HEK293 (cell line): ENCODE results near the gene PUDP.

Experiments used
- CTCF ChIA-PET: fragments of 350-600 bp; formaldehyde crosslinking; extraction: SDS; loops from one replicate; lab custom pipeline; 2021; ENCODE audit warnings: antibody characterized with exemption; lab: Yijun Ruan, JAX
- POLR2A ChIA-PET: fragments of 300-600 bp; formaldehyde crosslinking; extraction: SDS; loops from one replicate; lab custom pipeline; 2020; ENCODE audit warnings: antibody characterized with exemption, inconsistent platforms; lab: Yijun Ruan, JAX
- H3K27ac ChIP-seq: fragments of 200-500 bp; sonication (Bioruptor generic); 2 replicates; pipeline ENCODE4 v1.5.1; 2014; ENCODE audit warnings: low read depth, low read length, control low read depth, inconsistent platforms; ENCODE audit errors: extremely low read depth
- H3K36me3 ChIP-seq, 2 experiments: fragments of 200-500 bp in 1 of 2; sonication (Bioruptor generic) in 1 of 2; 1 replicate in 1 of 2; 2 replicates in 1 of 2; pipeline ENCODE4 v1.5.1; 2014 to 2017; ENCODE audit warnings: inconsistent platforms in 2 of 2, low read length in 2 of 2; ENCODE audit not compliant: control insufficient read depth in 2 of 2, insufficient read depth in 1 of 2
- H3K4me1 ChIP-seq: fragments of 200-500 bp; sonication (Bioruptor generic); 2 replicates; pipeline ENCODE4 v1.5.1; 2014; ENCODE audit warnings: mild to moderate bottlenecking, low read length, inconsistent platforms; ENCODE audit not compliant: control insufficient read depth, insufficient read depth
- H3K4me3 ChIP-seq: 2 replicates; pipeline ENCODE4 v1.5.1; 2011; ENCODE audit warnings: low read depth, mild to moderate bottlenecking, control low read depth, low read length, moderate library complexity
- H3K9me3 ChIP-seq: fragments of 200-500 bp; sonication (Bioruptor generic); 2 replicates; pipeline ENCODE4 v1.5.1; 2014; ENCODE audit warnings: low read depth, low read length, inconsistent platforms; ENCODE audit not compliant: control insufficient read depth, insufficient read depth
- GFI1B ChIP-seq: fragments of 450-650 bp; formaldehyde crosslinking; IDR thresholded peaks from 2 replicates; pipeline ENCODE4 v1.5.1; 2016; ENCODE audit warnings: missing biosample characterization, missing genetic modification characterization
- GLI2 ChIP-seq: fragments of 450-650 bp; formaldehyde crosslinking; IDR thresholded peaks from 2 replicates; pipeline ENCODE4; 2017; ENCODE audit warnings: missing biosample characterization, missing genetic modification characterization, low read depth, borderline replicate concordance
- KLF10 ChIP-seq: fragments of 450-650 bp; IDR thresholded peaks from 2 replicates; pipeline ENCODE4 v1.5.1; 2018; ENCODE audit warnings: missing biosample characterization, mild to moderate bottlenecking, missing genetic modification characterization
- MZF1 ChIP-seq: fragments of 450-650 bp; formaldehyde crosslinking; IDR thresholded peaks from 2 replicates; pipeline ENCODE4 v1.5.1; 2017; ENCODE audit warnings: missing biosample characterization, missing genetic modification characterization, borderline replicate concordance
- YY1 ChIP-seq: fragments of 450-650 bp; formaldehyde crosslinking; IDR thresholded peaks from 2 replicates; pipeline ENCODE4 v1.5.1; 2018; ENCODE audit warnings: missing biosample characterization, missing genetic modification characterization
- YY2 ChIP-seq: fragments of 450-650 bp; formaldehyde crosslinking; IDR thresholded peaks from 2 replicates; pipeline ENCODE4 v1.5.1; 2016; ENCODE audit warnings: missing biosample characterization, missing genetic modification characterization
- ZBTB6 ChIP-seq: fragments of 450-650 bp; formaldehyde crosslinking; IDR thresholded peaks from 2 replicates; pipeline ENCODE4 v1.5.1; 2017; ENCODE audit warnings: missing biosample characterization, missing genetic modification characterization
- ZEB2 ChIP-seq: fragments of 450-650 bp; formaldehyde crosslinking; IDR thresholded peaks from 2 replicates; pipeline ENCODE4 v1.5.1; 2016; ENCODE audit warnings: missing biosample characterization, missing genetic modification characterization
- ZNF155 ChIP-seq: fragments of 450-650 bp; formaldehyde crosslinking; IDR thresholded peaks from 2 replicates; pipeline ENCODE4 v1.5.1; 2016; ENCODE audit warnings: missing biosample characterization, missing genetic modification characterization
- ZNF211 ChIP-seq: fragments of 450-650 bp; formaldehyde crosslinking; IDR thresholded peaks from 2 replicates; pipeline ENCODE4 v1.5.1; 2016; ENCODE audit warnings: low read depth, missing biosample characterization, missing genetic modification characterization
- ZNF26 ChIP-seq: fragments of 450-650 bp; formaldehyde crosslinking; IDR thresholded peaks from 2 replicates; pipeline ENCODE4 v1.5.1; 2016; ENCODE audit warnings: missing biosample characterization, missing genetic modification characterization
- ZNF266 ChIP-seq: fragments of 450-650 bp; formaldehyde crosslinking; IDR thresholded peaks from 2 replicates; pipeline ENCODE4 v1.5.1; 2016; ENCODE audit warnings: missing biosample characterization, missing genetic modification characterization, low read depth
- ZNF280D ChIP-seq: fragments of 450-650 bp; formaldehyde crosslinking; IDR thresholded peaks from 2 replicates; pipeline ENCODE4 v1.5.1; 2016; ENCODE audit warnings: missing biosample characterization, missing genetic modification characterization
- ZNF404 ChIP-seq: fragments of 450-650 bp; formaldehyde crosslinking; IDR thresholded peaks from 2 replicates; pipeline ENCODE4 v1.5.1; 2017; ENCODE audit warnings: missing biosample characterization, missing genetic modification characterization
- ZNF514 ChIP-seq: fragments of 450-650 bp; formaldehyde crosslinking; IDR thresholded peaks from 2 replicates; pipeline ENCODE4 v1.5.1; 2016; ENCODE audit warnings: missing biosample characterization, missing genetic modification characterization
- ZNF518A ChIP-seq: fragments of 450-650 bp; formaldehyde crosslinking; conservative IDR thresholded peaks from 2 replicates; pipeline ENCODE4 v1.5.1; 2016; ENCODE audit warnings: low read depth, missing biosample characterization, missing genetic modification characterization
- ZNF544 ChIP-seq: fragments of 450-650 bp; formaldehyde crosslinking; IDR thresholded peaks from 2 replicates; pipeline ENCODE4 v1.5.0; 2017; ENCODE audit warnings: missing biosample characterization, missing genetic modification characterization
- ZNF560 ChIP-seq: fragments of 450-650 bp; formaldehyde crosslinking; IDR thresholded peaks from 2 replicates; pipeline ENCODE4 v1.5.1; 2017; ENCODE audit warnings: missing biosample characterization, missing genetic modification characterization, borderline replicate concordance
- ZNF580 ChIP-seq: fragments of 450-650 bp; formaldehyde crosslinking; IDR thresholded peaks from 2 replicates; pipeline ENCODE4 v1.5.1; 2016; ENCODE audit warnings: missing biosample characterization, missing genetic modification characterization
- ZNF629 ChIP-seq: fragments of 450-650 bp; formaldehyde crosslinking; IDR thresholded peaks from 2 replicates; pipeline ENCODE4 v1.5.1; 2017; ENCODE audit warnings: missing biosample characterization, missing genetic modification characterization
- ZXDB ChIP-seq: fragments of 450-650 bp; formaldehyde crosslinking; IDR thresholded peaks from 2 replicates; pipeline ENCODE4 v1.5.1; 2016; ENCODE audit warnings: missing biosample characterization, missing genetic modification characterization

PUDP gene

GRCh38 chrX:7093305-7093704 is 54.6 kb downstream of the PUDP start:
- Histone ChIP-seq H3K9me3 (no peaks in the 10 kb centered on the region), H3K4me1 (no peaks in the 10 kb centered on the region), H3K27ac (no peak overlapping the region), H3K4me3 (no peak overlapping the region), H3K36me3 (peaks cover 0 to 9% of the 10 kb centered on the region in 2 experiments; a peak in 1 of 3 replicates)
- TF ChIP-seq ZNF560 (no peak), ZNF266 (no peak), YY2 (tag by site-specific recombination) (no peak), ZNF155 (tag by site-specific recombination) (no peak), ZNF580 (tag by site-specific recombination) (no peak), GLI2 (tag by site-specific recombination) (no peak), KLF10 (tag by site-specific recombination) (no peak), ZNF280D (tag by site-specific recombination) (no peak), ZNF404 (tag by site-specific recombination) (no peak), ZXDB (no peak)
- CTCF ChIA-PET = no interaction called here
- POLR2A ChIA-PET = no interaction called here

GRCh38 chrX:7092543-7092942 is 55.4 kb downstream of the PUDP start:
- no peaks in the 10 kb centered on the region for H3K4me1 ChIP-seq
- ChIA-PET CTCF (no interaction called here), POLR2A (no interaction called here)
- H3K27ac ChIP-seq = no peak overlapping the region
- peaks cover 0 to 3% of the 10 kb centered on the region in 2 experiments; a peak in 1 of 3 replicates for H3K36me3 ChIP-seq
- TF ChIP-seq ZNF26 (no peak), YY1 (tag by site-specific recombination) (no peak), GLI2 (tag by site-specific recombination) (no peak), MZF1 (no peak), ZXDB (no peak), GFI1B (no peak), ZNF544 (tag by site-specific recombination) (no peak), ZEB2 (tag by site-specific recombination) (no peak), ZBTB6 (tag by site-specific recombination) (no peak), ZNF211 (tag by site-specific recombination) (no peak), ZNF629 (no peak), ZNF514 (tag by site-specific recombination) (no peak), ZNF518A (tag by site-specific recombination) (no peak)
- no peaks in the 10 kb centered on the region for H3K9me3 ChIP-seq
- no peak overlapping the region for H3K4me3 ChIP-seq
